ENCODE data around the gene TMEM82. TPM values are rescaled to one million over a fixed set of nuclear protein-coding genes. Genes with fewer than 3 reads are reported as not detected.

The TMEM82 gene
- total RNA-seq, 1 donor from 2014 or later = 1.4 TPM

GRCh38 chr1:15701784-15702183 lies 40.5 kb upstream of the TMEM82 start:
- no peak for DNase-seq (ENCODE audit: low spot score, unreplicated experiment)
- Mint-ChIP-seq H3K27ac (peak overlapping the region; percentile 38), H3K9me3 (ENCODE audit: low read depth) (no peaks in the 10 kb centered on the region), H3K27me3 (no peaks in the 10 kb centered on the region), H3K36me3 (ENCODE audit: insufficient read depth) (peaks cover 9% of the 10 kb centered on the region), H3K4me3 (ENCODE audit: low read depth) (no peak overlapping the region), H3K4me1 (ENCODE audit: low read depth) (peaks cover 8% of the 10 kb centered on the region)
- TF ChIP-seq CTCF (IDR thresholded peaks at IDR 0.05; ENCODE audit: unreplicated experiment) = no peak

- Mint-ChIP-seq H3K36me3 (ENCODE audit: insufficient read depth) (peaks cover 9% of the 10 kb centered on the region), H3K27ac (peak overlapping the region; percentile 30), H3K9me3 (ENCODE audit: low read depth) (no peaks in the 10 kb centered on the region), H3K4me1 (ENCODE audit: low read depth) (peaks cover 8% of the 10 kb centered on the region), H3K4me3 (ENCODE audit: low read depth) (no peak overlapping the region), H3K27me3 (no peaks in the 10 kb centered on the region)
- DNase-seq (ENCODE audit: low spot score, unreplicated experiment) = no peak
- TF ChIP-seq CTCF (IDR thresholded peaks at IDR 0.05; ENCODE audit: unreplicated experiment) = no peak
Observed at GRCh38 chr1:15702722-15703550, 39.4 kb upstream of the TMEM82 start.

- Mint-ChIP-seq H3K9me3 (ENCODE audit: low read depth) (no peaks in the 10 kb centered on the region), H3K4me3 (ENCODE audit: low read depth) (no peak overlapping the region), H3K4me1 (ENCODE audit: low read depth) (peaks cover 8% of the 10 kb centered on the region), H3K27me3 (no peaks in the 10 kb centered on the region), H3K27ac (peak overlapping the region; percentile 30), H3K36me3 (ENCODE audit: insufficient read depth) (peaks cover 9% of the 10 kb centered on the region)
- no peak for DNase-seq (ENCODE audit: low spot score, unreplicated experiment)
- no peak for TF ChIP-seq CTCF (IDR thresholded peaks at IDR 0.05; ENCODE audit: unreplicated experiment)
Observed at GRCh38 chr1:15703562-15703961, 38.7 kb upstream of the TMEM82 start.

- H3K4me1 Mint-ChIP-seq (ENCODE audit: low read depth) = peaks cover 8% of the 10 kb centered on the region
- no peaks in the 10 kb centered on the region for H3K27me3 Mint-ChIP-seq
- H3K36me3 Mint-ChIP-seq (ENCODE audit: insufficient read depth) = peaks cover 8% of the 10 kb centered on the region
- no peak overlapping the region for H3K27ac Mint-ChIP-seq
- H3K9me3 Mint-ChIP-seq (ENCODE audit: low read depth) = no peaks in the 10 kb centered on the region
- no peak overlapping the region for H3K4me3 Mint-ChIP-seq (ENCODE audit: low read depth)
- TF ChIP-seq CTCF (IDR thresholded peaks at IDR 0.05; ENCODE audit: unreplicated experiment) = no peak
- DNase-seq (ENCODE audit: low spot score, unreplicated experiment) = no peak
Observed at GRCh38 chr1:15704526-15705183, 37.6 kb upstream of the TMEM82 start.

GRCh38 chr1:15705184-15705566 lies 37.1 kb upstream of the TMEM82 start:
- Mint-ChIP-seq H3K27me3 (no peaks in the 10 kb centered on the region), H3K36me3 (ENCODE audit: insufficient read depth) (peaks cover 8% of the 10 kb centered on the region), H3K9me3 (ENCODE audit: low read depth) (no peaks in the 10 kb centered on the region), H3K4me3 (ENCODE audit: low read depth) (no peak overlapping the region), H3K4me1 (ENCODE audit: low read depth) (peaks cover 8% of the 10 kb centered on the region), H3K27ac (no peak overlapping the region)
- no peak for DNase-seq (ENCODE audit: low spot score, unreplicated experiment)
- no peak for TF ChIP-seq CTCF (IDR thresholded peaks at IDR 0.05; ENCODE audit: unreplicated experiment)

Measured in progenitor cell of endocrine pancreas (in vitro differentiated cells).